IPS DF 19.7 (cell line): ENCODE results near the gene PCBP2.
"Not testable (repeated sequence)": the region's sequence is repeated elsewhere in the genome, so short reads cannot be mapped to it uniquely, and the experiment has no call there.

Source experiments
- DNase-seq: peaks from one replicate; pipeline ENCODE4 v3.0.0-alpha.2; 2013; ENCODE audit warnings: low read depth, low spot score

PCBP2 gene

GRCh38 chr12:53472056-53472582 is 20.2 kb downstream of the PCBP2 start:
- no peak for DNase-seq

- DNase-seq: no peak
Observed at GRCh38 chr12:53474077-53474476, 22.2 kb downstream of the PCBP2 start.

GRCh38 chr12:53474819-53475218 is 22.9 kb downstream of the PCBP2 start:
- DNase-seq: no peak

GRCh38 chr12:53476769-53477209 is 24.9 kb downstream of the PCBP2 start:
- no peak for DNase-seq

GRCh38 chr12:53478865-53479264 is 27.0 kb downstream of the PCBP2 start:
- DNase-seq: no peak

GRCh38 chr12:53479331-53479730 is 27.4 kb downstream of the PCBP2 start:
- DNase-seq: no peak

GRCh38 chr12:53480491-53481442 is 28.9 kb downstream of the PCBP2 start:
- no peak for DNase-seq

- not testable (repeated sequence) for DNase-seq
Observed at GRCh38 chr12:53481458-53481857, 29.6 kb downstream of the PCBP2 start.

GRCh38 chr12:53481939-53482586 is 30.2 kb downstream of the PCBP2 start:
- no peak for DNase-seq

GRCh38 chr12:53482626-53483168 is 30.8 kb downstream of the PCBP2 start:
- no peak for DNase-seq

GRCh38 chr12:53483225-53483978 is 31.5 kb downstream of the PCBP2 start:
- no peak for DNase-seq

GRCh38 chr12:53483979-53484377 is 32.1 kb downstream of the PCBP2 start:
- DNase-seq: no peak

- DNase-seq: no peak
Observed at GRCh38 chr12:53484686-53485575, 33.0 kb downstream of the PCBP2 start.

- no peak for DNase-seq
Observed at GRCh38 chr12:53485955-53486735, 34.2 kb downstream of the PCBP2 start.

GRCh38 chr12:53486736-53487487 is 35.0 kb downstream of the PCBP2 start:
- no peak for DNase-seq

GRCh38 chr12:53489242-53489864 is 37.5 kb downstream of the PCBP2 start:
- no peak for DNase-seq

GRCh38 chr12:53492188-53492587 is 40.3 kb downstream of the PCBP2 start:
- no peak for DNase-seq

GRCh38 chr12:53492830-53493609 is 41.1 kb downstream of the PCBP2 start:
- no peak for DNase-seq
